T-cell (primary cell): ENCODE results near the gene DMRT2. TPM values are rescaled to one million over a fixed set of nuclear protein-coding genes. Genes with fewer than 3 reads are reported as not detected.

Experiments used
- ATAC-seq, 4 experiments: fragments of 200-7000 bp in 3 of 4; fragments of 150-1000 bp in 1 of 4; cut with Tn5 transposase; replicated peaks in 1 of 4; 1 replicate in 3 of 4; 2 replicates in 1 of 4; pipeline ENCODE4 v1.10.0; 2021; ENCODE audit warnings: moderate library complexity in 3 of 4, mild to moderate bottlenecking in 2 of 4, moderate number of reproducible peaks in 1 of 4
- CTCF ChIA-PET, 2 donors: fragments of 300-600 bp; sonication (Branson Sonifier 250); formaldehyde crosslinking; loops; one replicate each; lab custom pipeline; 2022; ENCODE audit warnings: antibody characterized with exemption in 2 of 2; lab: Charles Lee
- POLR2A ChIA-PET, 2 donors: fragments of 300-600 bp; sonication (Branson Sonifier 250); formaldehyde crosslinking; loops; one replicate each; lab custom pipeline; 2022; ENCODE audit warnings: antibody characterized with exemption in 2 of 2; lab: Charles Lee
- DNase-seq, 35 experiments: peaks; one replicate each; pipeline versions ENCODE4 v3.0.0 to v3.0.0-alpha.2; 2013 to 2023
- H3K27ac ChIP-seq: one replicate; pipeline ENCODE4 v1.5.1; 2013; ENCODE audit warnings: low read length
- H3K27me3 ChIP-seq, 2 experiments: replicated peaks in 1 of 2; 1 replicate in 1 of 2; 2 replicates in 1 of 2; pipeline versions ENCODE4 v1.6.1 to v1.7.0; 2013; ENCODE audit warnings: low read length in 1 of 2, mixed read lengths in 1 of 2; ENCODE audit not compliant: control insufficient read depth in 2 of 2, insufficient read depth in 2 of 2; ENCODE audit errors: extremely low read depth in 1 of 2
- H3K36me3 ChIP-seq, 2 donors: 1 replicate in 1 of 2; 2 replicates in 1 of 2; pipeline versions ENCODE4 v1.6.1 to v1.7.0; 2013; ENCODE audit warnings: low read length in 1 of 2; ENCODE audit not compliant: control insufficient read depth in 2 of 2, insufficient read depth in 1 of 2; ENCODE audit errors: extremely low read depth in 1 of 2
- H3K4me1 ChIP-seq, 2 experiments: 1 replicate in 1 of 2; 2 replicates in 1 of 2; pipeline versions ENCODE4 v1.6.1 to v1.7.0; 2013; ENCODE audit warnings: low read length in 2 of 2, mixed read lengths in 1 of 2; ENCODE audit not compliant: insufficient read depth in 2 of 2, control insufficient read depth in 1 of 2; ENCODE audit errors: extremely low read depth in 1 of 2
- H3K4me3 ChIP-seq, 2 donors: 1 replicate in 1 of 2; 2 replicates in 1 of 2; pipeline versions ENCODE4 v1.5.1 to v1.7.0; 2013; ENCODE audit warnings: mild to moderate bottlenecking in 2 of 2, low read length in 1 of 2, moderate library complexity in 1 of 2; ENCODE audit not compliant: control insufficient read depth in 1 of 2; ENCODE audit errors: extremely low read depth in 1 of 2
- H3K9me3 ChIP-seq: 2 replicates; pipeline ENCODE4 v1.7.0; 2013
- H3K27ac Mint-ChIP-seq, 2 donors: one replicate each; pipeline ENCODE4 v1.8.0; 2020 to 2021; ENCODE audit warnings: mild to moderate bottlenecking in 2 of 2, mixed read lengths in 2 of 2
- H3K27me3 Mint-ChIP-seq, 2 donors: one replicate each; pipeline ENCODE4 v1.8.0; 2021 to 2022; ENCODE audit warnings: mixed read lengths in 2 of 2
- H3K36me3 Mint-ChIP-seq: one replicate; pipeline ENCODE4 v1.8.0; 2021; ENCODE audit warnings: mixed read lengths
- H3K4me1 Mint-ChIP-seq, 3 donors: one replicate each; pipeline ENCODE4 v1.8.0; 2020 to 2022; ENCODE audit warnings: mixed read lengths in 3 of 3, mild to moderate bottlenecking in 1 of 3
- H3K4me3 Mint-ChIP-seq, 3 donors: one replicate each; pipeline ENCODE4 v1.8.0; 2020 to 2022; ENCODE audit warnings: mild to moderate bottlenecking in 3 of 3, mixed read lengths in 3 of 3, moderate library complexity in 3 of 3
- H3K9me3 Mint-ChIP-seq, 3 donors: one replicate each; pipeline ENCODE4 v1.8.0; 2020 to 2022; ENCODE audit warnings: mixed read lengths in 3 of 3
- WGBS: methylation state at CpG from one replicate; pipeline ENCODE4 v1.1.5; 2013; ENCODE audit warnings: missing lambda C conversion rate; ENCODE audit not compliant: insufficient coverage; 5-methylcytosine and 5-hydroxymethylcytosine counted together
- total RNA-seq, 35 experiments: library from RNA in 6 of 35; stranded (reverse) in 6 of 35; fragments of 120-200 nt in 1 of 35; gene quantifications; one replicate each; pipeline versions ENCODE4 v1.2.1 to v1.2.4 and lab custom pipeline; 2013 to 2026

Gene DMRT2
- total RNA-seq, 5 donors from 2014 or later (not counting 1 experiment from before 2014, with no cell fraction given) = not detected

- Mint-ChIP-seq H3K27ac (no peak overlapping the region), H3K9me3 (peaks cover 2 to 18% (median 7%) of the 10 kb centered on the region in 3 donors), H3K36me3 (no peaks in the 10 kb centered on the region), H3K27me3 (peaks cover 12 to 29% of the 10 kb centered on the region in 2 donors), H3K4me3 (no peak overlapping the region), H3K4me1 (peaks cover 0 to 3% (median 0%) of the 10 kb centered on the region in 3 donors)
- no CpG with 5 or more reads among the region's 2 CpGs for whole genome bisulfite sequencing
- Histone ChIP-seq H3K36me3 (no peaks in the 10 kb centered on the region), H3K27ac (no peak overlapping the region), H3K27me3 (peaks cover 4 to 7% of the 10 kb centered on the region in 2 experiments), H3K9me3 (no peaks in the 10 kb centered on the region), H3K4me1 (no peaks in the 10 kb centered on the region), H3K4me3 (no peak overlapping the region)
- ATAC-seq (no peak), DNase-seq (no peak)
- ChIA-PET POLR2A (no interaction called here), CTCF (no interaction called here)
These were observed 52.4 kb downstream of the DMRT2 start for GRCh38 chr9:1102642-1102970.

Other genes with a start within 250 kb of the DMRT2 start
- gene DMRT1, start 208.7 kb upstream of the DMRT2 start, total RNA-seq = not detected
- not detected for gene DMRT3, start 73.7 kb upstream of the DMRT2 start, total RNA-seq